Kidney (tissue), 14 donors: ENCODE measurements around the gene ESCO1. TPM values are rescaled to one million over a fixed set of nuclear protein-coding genes. Genes with fewer than 3 reads are reported as not detected.
"Not testable (repeated sequence)": the region's sequence is repeated elsewhere in the genome, so short reads cannot be mapped to it uniquely, and the experiment has no call there.

ENCODE experiments used
- DNase-seq, 5 donors: peaks; one replicate each; pipeline ENCODE4 v3.0.0-alpha.2; 2013 to 2020
- FAIRE-seq: peaks from 2 replicates; lab custom pipeline; 2012; peaks lifted over from hg19 to GRCh38; lab: Jason Lieb, UNC
- H3K27ac ChIP-seq, 2 donors: one replicate each; pipeline ENCODE4 v1.7.0; 2013; ENCODE audit warnings: low read depth in 2 of 2, low read length in 2 of 2, inconsistent platforms in 1 of 2
- H3K27me3 ChIP-seq: one replicate; pipeline ENCODE4 v1.7.1; 2013; ENCODE audit warnings: low read length, inconsistent platforms; ENCODE audit not compliant: control insufficient read depth, insufficient read depth
- H3K36me3 ChIP-seq, 3 donors: one replicate each; pipeline versions ENCODE4 v1.7.0 to v1.7.1; 2013; ENCODE audit warnings: low read length in 3 of 3, control low read depth in 1 of 3, inconsistent platforms in 1 of 3; ENCODE audit not compliant: insufficient read depth in 3 of 3, control insufficient read depth in 2 of 3
- H3K4me1 ChIP-seq, 3 donors: one replicate each; pipeline versions ENCODE4 v1.7.0 to v1.7.1; 2013; ENCODE audit warnings: low read length in 3 of 3, inconsistent platforms in 1 of 3, low read depth in 1 of 3; ENCODE audit not compliant: control insufficient read depth in 2 of 3, insufficient read depth in 2 of 3
- H3K4me3 ChIP-seq, 3 donors: one replicate each; pipeline versions ENCODE4 v1.7.0 to v1.8.1; 2013; ENCODE audit warnings: low read length in 3 of 3, control low read depth in 1 of 3, inconsistent platforms in 1 of 3
- H3K9ac ChIP-seq, 3 donors: one replicate each; pipeline versions ENCODE4 v1.7.0 to v1.7.1; 2013; ENCODE audit warnings: low read length in 3 of 3, control low read depth in 1 of 3, inconsistent platforms in 1 of 3
- H3K9me3 ChIP-seq, 3 donors: one replicate each; pipeline versions ENCODE4 v1.7.0 to v1.7.1; 2013; ENCODE audit warnings: low read length in 3 of 3, control low read depth in 1 of 3, inconsistent platforms in 1 of 3; ENCODE audit not compliant: control insufficient read depth in 2 of 3, insufficient read depth in 1 of 3
- intact Hi-C: fragments of 100-400 bp; cut with DNase I; formaldehyde crosslinking; loops from one replicate; pipeline ENCODE4 v1.11.1; 2022
- polyA plus RNA-seq: library from polyadenylated mRNA; stranded (reverse); fragments of 350-450 nt; fragmentation: Illumina TruSeq; extraction: RNeasy Lipid Tissue Mini Kit (QIAGEN cat#74804); gene quantifications from one replicate; pipeline ENCODE4 v1.2.3, GENCODE V29; 2014; ENCODE audit warnings: low read depth, low replicate concordance; ENCODE audit not compliant: insufficient read depth
- total RNA-seq: library from RNA; stranded (reverse); fragmentation: NEBNext Ultra II Directional; extraction: Animal tissue kit (Norgen Biotek cat#: 25700); gene quantifications from one replicate; pipeline ENCODE4 v1.2.1, GENCODE V29; 2021
- TF ChIP-seq, protein P1 (sequence below): IDR thresholded peaks from 3 replicates; pipeline ENCODE4 v1.5.1; 2012; ENCODE audit warnings: mild to moderate bottlenecking, moderate library complexity, borderline replicate concordance; ENCODE audit not compliant: insufficient read depth; ENCODE audit errors: extremely low read depth
- donor health status: control.
- donor health status: control.
- donor health status: control.
- donor health status: control.
- donor health status: control.
- donor health status: DM: yes; HTN: yes; CAD: no.
- donor health status: Normal renal cell carcinoma (clear cell type).

The ESCO1 gene
- total and polyA plus RNA-seq, 2 donors from 2014 or later: 8.7 to 17.8 TPM

DNA sequence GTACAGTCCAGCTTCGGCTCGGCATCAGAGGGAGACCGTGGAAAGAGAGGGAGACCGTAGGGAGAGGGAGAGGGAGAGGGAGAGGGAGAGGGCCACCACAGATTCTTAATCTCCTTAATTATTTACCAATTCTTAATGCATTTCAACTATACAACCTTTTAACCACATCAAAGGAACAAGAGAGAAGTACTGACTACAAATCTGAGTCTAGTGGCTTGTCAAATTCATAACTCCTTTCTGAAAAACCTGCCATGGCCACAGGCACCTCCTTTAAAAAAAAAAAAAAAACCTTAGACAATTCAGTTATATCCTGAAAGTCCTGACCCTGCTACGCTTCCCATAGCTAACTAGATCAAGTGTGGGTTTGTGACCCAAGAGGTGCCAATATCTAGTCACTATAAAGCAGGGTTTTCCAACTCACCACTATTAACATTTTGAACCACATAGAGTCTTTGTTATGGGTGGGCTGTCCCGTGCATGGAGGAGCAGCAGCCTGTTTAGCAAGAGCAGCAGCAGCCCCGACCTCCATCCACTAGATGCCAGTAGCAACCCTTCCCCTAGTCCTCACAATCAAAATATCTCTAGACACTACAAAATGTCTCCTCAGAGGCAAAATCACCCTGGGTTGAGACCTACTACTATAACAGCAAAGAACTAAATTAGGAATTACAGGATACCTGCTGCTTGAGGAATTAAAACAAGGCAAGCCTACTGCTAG, 6.8 kb downstream of the ESCO1 start:
- intact Hi-C loops: no loop called here
- Histone ChIP-seq H3K27me3 (no peaks in the 10 kb centered on the region), H3K9me3 (no peaks in the 10 kb centered on the region), H3K27ac (no peak overlapping the region), H3K36me3 (no peaks in the 10 kb centered on the region), H3K9ac (no peak overlapping the region), H3K4me3 (no peak overlapping the region), H3K4me1 (peaks cover 0 to 1% (median under 1%) of the 10 kb centered on the region in 3 donors)
- TF ChIP-seq, protein P1, sequence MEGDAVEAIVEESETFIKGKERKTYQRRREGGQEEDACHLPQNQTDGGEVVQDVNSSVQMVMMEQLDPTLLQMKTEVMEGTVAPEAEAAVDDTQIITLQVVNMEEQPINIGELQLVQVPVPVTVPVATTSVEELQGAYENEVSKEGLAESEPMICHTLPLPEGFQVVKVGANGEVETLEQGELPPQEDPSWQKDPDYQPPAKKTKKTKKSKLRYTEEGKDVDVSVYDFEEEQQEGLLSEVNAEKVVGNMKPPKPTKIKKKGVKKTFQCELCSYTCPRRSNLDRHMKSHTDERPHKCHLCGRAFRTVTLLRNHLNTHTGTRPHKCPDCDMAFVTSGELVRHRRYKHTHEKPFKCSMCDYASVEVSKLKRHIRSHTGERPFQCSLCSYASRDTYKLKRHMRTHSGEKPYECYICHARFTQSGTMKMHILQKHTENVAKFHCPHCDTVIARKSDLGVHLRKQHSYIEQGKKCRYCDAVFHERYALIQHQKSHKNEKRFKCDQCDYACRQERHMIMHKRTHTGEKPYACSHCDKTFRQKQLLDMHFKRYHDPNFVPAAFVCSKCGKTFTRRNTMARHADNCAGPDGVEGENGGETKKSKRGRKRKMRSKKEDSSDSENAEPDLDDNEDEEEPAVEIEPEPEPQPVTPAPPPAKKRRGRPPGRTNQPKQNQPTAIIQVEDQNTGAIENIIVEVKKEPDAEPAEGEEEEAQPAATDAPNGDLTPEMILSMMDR: no peak
- DNase-seq: no peak
- no peak for FAIRE-seq

DNA sequence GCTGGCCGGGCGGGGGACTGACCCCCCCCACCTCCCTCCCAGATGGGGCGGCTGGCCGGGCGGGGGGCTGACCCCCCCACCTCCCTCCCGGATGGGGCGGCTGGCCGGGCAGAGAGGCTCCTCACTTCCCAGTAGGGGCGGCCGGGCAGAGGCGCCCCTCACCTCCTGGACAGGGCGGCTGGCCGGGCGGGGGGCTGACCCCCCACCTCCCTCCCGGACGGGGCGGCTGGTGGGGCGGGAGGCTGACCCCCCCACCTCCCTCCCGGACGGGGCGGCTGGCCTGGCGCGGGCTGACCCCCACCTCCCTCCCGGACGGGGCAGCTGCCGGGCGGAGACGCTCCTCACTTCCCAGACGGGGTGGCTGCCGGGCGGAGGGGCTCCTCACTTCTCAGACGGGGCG, 8.1 kb downstream of the ESCO1 start:
- H3K4me3 ChIP-seq, intact Hi-C loops, FAIRE-seq, DNase-seq, H3K36me3 ChIP-seq, H3K27ac ChIP-seq, H3K4me1 ChIP-seq, H3K9me3 ChIP-seq, H3K27me3 ChIP-seq, H3K9ac ChIP-seq: not testable (repeated sequence)

DNA sequence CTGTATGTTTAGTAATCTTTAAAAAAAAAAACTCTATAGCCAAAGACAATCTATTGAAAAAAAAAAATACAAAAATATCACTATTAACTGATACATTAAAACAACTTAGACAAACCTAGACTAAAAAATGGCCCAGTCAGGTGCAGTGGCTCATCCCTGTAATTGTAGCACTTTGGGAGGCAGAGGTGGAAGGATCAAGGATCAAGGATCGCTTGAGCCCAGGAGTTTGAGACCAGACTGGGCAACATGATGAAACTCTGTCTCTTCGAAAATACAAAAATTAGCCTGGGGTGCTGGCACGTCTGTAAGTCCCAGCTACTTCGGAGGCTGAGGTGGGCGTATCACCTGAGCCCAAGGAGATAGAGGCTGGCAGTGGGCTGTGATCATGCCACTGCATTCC, 16.1 kb downstream of the ESCO1 start:
- intact Hi-C loops: no loop called here

GRCh38 chr18:21575656-21576055, 24.8 kb downstream of the ESCO1 start:
- FAIRE-seq (no peak), DNase-seq (no peak)
- no peaks in the 10 kb centered on the region for H3K27me3 ChIP-seq
- no peak overlapping the region for H3K9ac ChIP-seq
- no peak overlapping the region for H3K4me3 ChIP-seq
- H3K9me3 ChIP-seq: no peaks in the 10 kb centered on the region
- peaks cover 0 to 12% (median 4%) of the 10 kb centered on the region in 3 donors for H3K36me3 ChIP-seq
- intact Hi-C loops: no loop called here
- H3K4me1 ChIP-seq: no peaks in the 10 kb centered on the region
- TF ChIP-seq, protein P1: no peak
- H3K27ac ChIP-seq: no peak overlapping the region

More for the DNA sequence above, 16.1 kb downstream of the ESCO1 start:
- no peak for FAIRE-seq
- DNase-seq: no peak
- no peak overlapping the region for H3K4me3 ChIP-seq
- no peak overlapping the region for H3K27ac ChIP-seq
- TF ChIP-seq, protein P1: no peak
- no peaks in the 10 kb centered on the region for H3K4me1 ChIP-seq
- H3K36me3 ChIP-seq: no peaks in the 10 kb centered on the region
- H3K9ac ChIP-seq: no peak overlapping the region
- H3K27me3 ChIP-seq: no peaks in the 10 kb centered on the region
- H3K9me3 ChIP-seq: no peaks in the 10 kb centered on the region
